DND-41 (cell line): Measurements from ENCODE around the gene CCDC102A.

Experiments
- ATAC-seq: fragments of 200-7000 bp; cut with Tn5 transposase; 3 replicates; pipeline ENCODE4 v1.9.1; 2021; ENCODE audit warnings: low read depth; ENCODE audit not compliant: insufficient read depth
- DNase-seq: peaks from one replicate; pipeline ENCODE4 v3.0.0-alpha.2; 2020
- H2AFZ ChIP-seq: 2 replicates; pipeline ENCODE4 v1.6.0; 2012; ENCODE audit warnings: low read depth, low read length
- H3K27ac ChIP-seq: 2 replicates; pipeline ENCODE4 v1.5.1; 2012; ENCODE audit warnings: low read length, inconsistent platforms
- H3K27me3 ChIP-seq: fragments of 200-600 bp; sonication (generic); 2 replicates; pipeline ENCODE4 v1.6.0; 2012; ENCODE audit warnings: low read length, mild to moderate bottlenecking, inconsistent platforms; ENCODE audit not compliant: insufficient read depth, poor library complexity
- H3K36me3 ChIP-seq: 2 replicates; pipeline ENCODE4 v1.5.1; 2012; ENCODE audit warnings: low read length, inconsistent platforms; ENCODE audit not compliant: insufficient read depth
- H3K4me1 ChIP-seq: 2 replicates; pipeline ENCODE4 v1.5.1; 2012; ENCODE audit warnings: mild to moderate bottlenecking, low read length; ENCODE audit not compliant: insufficient read depth
- H3K4me2 ChIP-seq: 2 replicates; pipeline ENCODE4 v1.6.0; 2012; ENCODE audit warnings: mild to moderate bottlenecking, moderate library complexity, low read length, inconsistent platforms; ENCODE audit not compliant: insufficient read depth
- H3K4me3 ChIP-seq, 2 experiments: fragments of 200-600 bp in 1 of 2; shearing (Covaris generic) in 1 of 2; 2 replicates each; pipeline ENCODE4 v1.5.1; 2012 to 2016; ENCODE audit warnings: inconsistent platforms in 2 of 2, low read length in 2 of 2, mild to moderate bottlenecking in 2 of 2, low read depth in 1 of 2, moderate library complexity in 1 of 2
- H3K79me2 ChIP-seq: 2 replicates; pipeline ENCODE4 v1.6.0; 2012; ENCODE audit warnings: low read length, inconsistent platforms; ENCODE audit not compliant: insufficient read depth
- H3K9ac ChIP-seq: 2 replicates; pipeline ENCODE4 v1.6.0; 2012; ENCODE audit warnings: low read depth, mild to moderate bottlenecking, inconsistent platforms, low read length, moderate library complexity
- H3K9me3 ChIP-seq: 2 replicates; pipeline ENCODE4 v1.5.1; 2012; ENCODE audit warnings: low read length, moderate library complexity, mild to moderate bottlenecking, inconsistent platforms; ENCODE audit not compliant: insufficient read depth, severe bottlenecking
- H4K20me1 ChIP-seq: 2 replicates; pipeline ENCODE4 v1.6.0; 2012; ENCODE audit warnings: low read length; ENCODE audit not compliant: insufficient read depth
- EZH2 ChIP-seq: IDR thresholded peaks from 3 replicates; pipeline ENCODE4 v1.6.1; 2012; ENCODE audit warnings: borderline replicate concordance, low read depth, mild to moderate bottlenecking, moderate library complexity, low read length, inconsistent platforms; ENCODE audit not compliant: severe bottlenecking
- TF ChIP-seq, protein P1 (sequence below): IDR thresholded peaks from 2 replicates; pipeline ENCODE4 v1.5.1; 2012; ENCODE audit warnings: borderline replicate concordance, low read length, moderate library complexity, mild to moderate bottlenecking; ENCODE audit not compliant: poor library complexity, severe bottlenecking; ENCODE audit errors: extremely low read depth

The CCDC102A gene

DNA sequence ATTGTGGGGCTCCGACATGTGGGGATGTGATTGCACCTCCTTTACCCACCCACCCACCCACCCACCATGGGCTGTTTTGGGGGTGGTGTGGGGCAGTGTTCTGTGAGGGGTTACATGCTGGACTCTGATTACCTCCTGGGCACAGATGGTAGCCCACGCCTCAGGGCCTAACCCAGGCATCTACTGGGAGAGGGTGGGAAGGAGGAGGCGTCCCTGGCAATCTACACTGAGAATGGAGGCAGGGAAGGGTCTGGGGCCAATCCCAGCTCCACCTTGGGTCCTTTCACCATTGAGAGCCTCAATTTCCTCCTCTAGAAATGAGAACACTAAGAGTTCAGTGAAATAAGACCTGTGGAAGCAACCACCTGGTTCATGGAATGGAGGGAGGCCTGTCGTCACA, 38.3 kb downstream of the CCDC102A start:
- no peak overlapping the region for H3K27ac ChIP-seq
- H3K4me2 ChIP-seq: no peak overlapping the region
- ATAC-seq (no peak), DNase-seq (no peak)
- TF ChIP-seq, protein P1, sequence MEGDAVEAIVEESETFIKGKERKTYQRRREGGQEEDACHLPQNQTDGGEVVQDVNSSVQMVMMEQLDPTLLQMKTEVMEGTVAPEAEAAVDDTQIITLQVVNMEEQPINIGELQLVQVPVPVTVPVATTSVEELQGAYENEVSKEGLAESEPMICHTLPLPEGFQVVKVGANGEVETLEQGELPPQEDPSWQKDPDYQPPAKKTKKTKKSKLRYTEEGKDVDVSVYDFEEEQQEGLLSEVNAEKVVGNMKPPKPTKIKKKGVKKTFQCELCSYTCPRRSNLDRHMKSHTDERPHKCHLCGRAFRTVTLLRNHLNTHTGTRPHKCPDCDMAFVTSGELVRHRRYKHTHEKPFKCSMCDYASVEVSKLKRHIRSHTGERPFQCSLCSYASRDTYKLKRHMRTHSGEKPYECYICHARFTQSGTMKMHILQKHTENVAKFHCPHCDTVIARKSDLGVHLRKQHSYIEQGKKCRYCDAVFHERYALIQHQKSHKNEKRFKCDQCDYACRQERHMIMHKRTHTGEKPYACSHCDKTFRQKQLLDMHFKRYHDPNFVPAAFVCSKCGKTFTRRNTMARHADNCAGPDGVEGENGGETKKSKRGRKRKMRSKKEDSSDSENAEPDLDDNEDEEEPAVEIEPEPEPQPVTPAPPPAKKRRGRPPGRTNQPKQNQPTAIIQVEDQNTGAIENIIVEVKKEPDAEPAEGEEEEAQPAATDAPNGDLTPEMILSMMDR: no peak
- TF ChIP-seq EZH2: no peak
- no peak overlapping the region for H3K9ac ChIP-seq
- no peak overlapping the region for H3K4me3 ChIP-seq
- 0 out of 2 replicates have a peak, but pooled peaks cover 2% of the 10 kb centered on the region for H3K4me1 ChIP-seq
- H4K20me1 ChIP-seq: no peaks in the 10 kb centered on the region
- H3K36me3 ChIP-seq: no peaks in the 10 kb centered on the region
- H3K27me3 ChIP-seq: no peaks in the 10 kb centered on the region
- H3K79me2 ChIP-seq: no peaks in the 10 kb centered on the region
- no peaks in the 10 kb centered on the region for H3K9me3 ChIP-seq
- H2AFZ ChIP-seq: no peak overlapping the region

DNA sequence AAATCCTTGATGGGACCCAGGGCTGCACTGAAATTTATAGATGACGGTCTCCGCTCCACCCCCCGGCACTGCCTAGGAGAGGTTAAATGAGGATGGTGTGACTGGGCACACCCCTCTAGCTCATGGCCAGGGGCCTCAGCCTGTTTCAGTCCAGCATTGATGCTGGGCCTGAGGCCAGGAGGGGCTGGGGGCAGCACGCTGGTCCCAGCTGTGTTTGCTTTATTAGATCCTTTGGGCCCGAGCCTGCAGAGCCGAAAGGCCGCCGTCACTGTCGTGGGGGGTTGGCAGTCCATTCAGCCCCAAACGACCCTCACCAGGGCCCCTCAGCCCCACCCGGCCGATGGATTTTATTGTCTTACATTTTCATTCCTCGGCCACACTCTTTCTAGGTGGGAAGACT, 39.2 kb downstream of the CCDC102A start:
- Histone ChIP-seq H3K4me2 (no peak overlapping the region), H3K79me2 (no peaks in the 10 kb centered on the region), H2AFZ (no peak overlapping the region), H3K36me3 (no peaks in the 10 kb centered on the region), H3K4me3 (no peak overlapping the region), H4K20me1 (no peaks in the 10 kb centered on the region), H3K27me3 (peaks cover 4% of the 10 kb centered on the region), H3K9ac (no peak overlapping the region), H3K27ac (no peak overlapping the region), H3K4me1 (0 out of 2 replicates have a peak, but pooled peaks cover 2% of the 10 kb centered on the region), H3K9me3 (no peaks in the 10 kb centered on the region)
- DNase-seq (no peak), ATAC-seq (no peak)
- TF ChIP-seq, protein P1: no peak
- no peak for TF ChIP-seq EZH2

DNA sequence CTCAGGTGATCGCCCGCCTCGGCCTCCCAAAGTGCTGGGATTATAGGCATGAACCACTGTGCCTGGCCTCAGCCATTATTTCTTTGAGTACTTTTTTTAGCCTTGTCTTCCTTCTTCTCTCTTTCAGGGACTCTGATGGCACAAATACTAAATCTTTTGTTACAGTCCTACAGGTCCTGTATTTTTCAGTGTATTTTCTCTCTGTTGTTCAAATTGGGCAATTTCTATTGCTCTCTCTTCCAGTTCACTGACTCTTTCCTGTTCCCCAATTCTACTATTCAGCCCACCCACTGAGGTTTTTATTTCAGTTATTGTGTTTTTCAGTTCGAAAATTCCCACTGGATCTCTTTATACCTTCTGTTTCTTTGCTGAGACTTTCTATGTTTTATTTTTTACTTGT, 42.6 kb downstream of the CCDC102A start:
- no peak for ATAC-seq
- Histone ChIP-seq H3K36me3 (no peaks in the 10 kb centered on the region), H3K4me3 (no peak overlapping the region), H3K4me1 (no peaks in the 10 kb centered on the region), H3K9ac (no peak overlapping the region), H3K9me3 (no peaks in the 10 kb centered on the region), H2AFZ (no peak overlapping the region), H3K27ac (no peak overlapping the region), H3K4me2 (no peak overlapping the region), H3K27me3 (peaks cover 7% of the 10 kb centered on the region), H4K20me1 (no peaks in the 10 kb centered on the region), H3K79me2 (no peaks in the 10 kb centered on the region)
- no peak for DNase-seq
- TF ChIP-seq, protein P1: no peak
- TF ChIP-seq EZH2: no peak

DNA sequence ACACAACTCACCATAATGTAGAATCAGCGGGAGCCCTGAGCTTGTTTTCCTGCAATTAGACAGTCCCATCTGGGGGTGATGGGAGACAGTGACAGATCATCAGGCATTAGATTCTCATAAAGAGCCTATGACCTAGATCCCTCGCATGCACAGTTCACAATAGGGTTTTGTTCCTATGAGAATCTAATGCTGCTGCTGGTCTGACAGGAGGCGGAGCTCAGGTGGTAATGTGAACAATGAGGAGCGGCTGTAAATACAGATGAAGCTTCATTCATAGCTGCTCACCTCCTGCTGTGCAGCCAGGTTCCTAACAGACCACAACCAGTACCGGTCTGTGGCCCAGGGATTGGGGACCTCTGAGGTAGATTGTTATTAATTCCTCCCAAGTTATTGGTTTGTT, 47.1 kb downstream of the CCDC102A start:
- Histone ChIP-seq H3K4me2 (no peak overlapping the region), H3K4me1 (peaks cover 17% of the 10 kb centered on the region), H3K9ac (no peak overlapping the region), H3K36me3 (no peaks in the 10 kb centered on the region), H3K4me3 (no peak overlapping the region), H3K79me2 (no peaks in the 10 kb centered on the region), H3K27me3 (peaks cover 7% of the 10 kb centered on the region), H3K9me3 (no peaks in the 10 kb centered on the region), H2AFZ (no peak overlapping the region), H3K27ac (no peak overlapping the region), H4K20me1 (peaks cover 13% of the 10 kb centered on the region; the same call in 1 of the 2 replicates)
- TF ChIP-seq, protein P1: no peak
- TF ChIP-seq EZH2: no peak
- ATAC-seq (no peak), DNase-seq (no peak)
